HG03159 (cell line): ENCODE measurements around the gene ANKRD33.

Source experiments
- ATAC-seq: cut with Tn5 transposase; IDR thresholded peaks from one replicate; pipeline ENCODE4 v1.9.1; 2021; ENCODE audit warnings: mild to moderate bottlenecking, moderate library complexity; ENCODE audit not compliant: unreplicated experiment

Gene ANKRD33

GRCh38 chr12:51887476-51888315 lies at the start of gene ANKRD33:
Gene ANKRD33 (plus strand): TSS chr12:51888103. CDS start chr12:51888187, 84 bp downstream.
- ATAC-seq = no peak

GRCh38 chr12:51838762-51839161 lies 49.1 kb upstream of the ANKRD33 start:
- no peak for ATAC-seq

- no peak for ATAC-seq
These were observed 48.5 kb upstream of the ANKRD33 start for GRCh38 chr12:51839310-51839947.

- no peak for ATAC-seq
These were observed 46.9 kb upstream of the ANKRD33 start for GRCh38 chr12:51840966-51841365.

GRCh38 chr12:51841727-51842126 lies 46.2 kb upstream of the ANKRD33 start:
- no peak for ATAC-seq

GRCh38 chr12:51844854-51845253 lies 43.0 kb upstream of the ANKRD33 start:
- no peak for ATAC-seq

GRCh38 chr12:51845482-51845881 lies 42.4 kb upstream of the ANKRD33 start:
- no peak for ATAC-seq

GRCh38 chr12:51846271-51846691 lies 41.6 kb upstream of the ANKRD33 start:
- no peak for ATAC-seq

GRCh38 chr12:51846911-51847642 lies 40.8 kb upstream of the ANKRD33 start:
- no peak for ATAC-seq

- no peak for ATAC-seq
These were observed 40.1 kb upstream of the ANKRD33 start for GRCh38 chr12:51847643-51848325.

GRCh38 chr12:51848326-51848727 lies 39.6 kb upstream of the ANKRD33 start, which contains the start of gene FIGNL2:
Gene FIGNL2 (minus strand): TSS chr12:51848718. CDS start chr12:51822413, 26,305 bp downstream.
- no peak for ATAC-seq

GRCh38 chr12:51848841-51849735 lies 38.8 kb upstream of the ANKRD33 start:
- no peak for ATAC-seq

- no peak for ATAC-seq
These were observed 37.6 kb upstream of the ANKRD33 start for GRCh38 chr12:51850081-51850964.

- no peak for ATAC-seq
These were observed 37.0 kb upstream of the ANKRD33 start for GRCh38 chr12:51850965-51851299.

GRCh38 chr12:51851413-51852124 lies 36.3 kb upstream of the ANKRD33 start:
- ATAC-seq = no peak

GRCh38 chr12:51852404-51853137 lies 35.3 kb upstream of the ANKRD33 start:
- no peak for ATAC-seq

GRCh38 chr12:51855586-51856428 lies 32.1 kb upstream of the ANKRD33 start:
- ATAC-seq = no peak
